Peyer's patch (tissue), 4 donors: ENCODE data around the gene TGFBR2.

Experiments used
- CTCF ChIP-seq, 6 experiments: fragments of 450-650 bp in 4 of 6; fragments of 200-600 bp in 2 of 6; sonication (generic) in 1 of 6; IDR thresholded peaks; one replicate each; pipeline ENCODE4 v1.5.1; 2017 to 2019; ENCODE audit warnings: antibody characterized with exemption in 6 of 6, mild to moderate bottlenecking in 3 of 6, moderate library complexity in 1 of 6
- POLR2A ChIP-seq, 2 donors: fragments of 450-650 bp; IDR thresholded peaks; one replicate each; pipeline ENCODE4 v1.5.1; 2017; ENCODE audit warnings: antibody characterized with exemption in 2 of 2, mild to moderate bottlenecking in 2 of 2, moderate library complexity in 2 of 2

DNA sequence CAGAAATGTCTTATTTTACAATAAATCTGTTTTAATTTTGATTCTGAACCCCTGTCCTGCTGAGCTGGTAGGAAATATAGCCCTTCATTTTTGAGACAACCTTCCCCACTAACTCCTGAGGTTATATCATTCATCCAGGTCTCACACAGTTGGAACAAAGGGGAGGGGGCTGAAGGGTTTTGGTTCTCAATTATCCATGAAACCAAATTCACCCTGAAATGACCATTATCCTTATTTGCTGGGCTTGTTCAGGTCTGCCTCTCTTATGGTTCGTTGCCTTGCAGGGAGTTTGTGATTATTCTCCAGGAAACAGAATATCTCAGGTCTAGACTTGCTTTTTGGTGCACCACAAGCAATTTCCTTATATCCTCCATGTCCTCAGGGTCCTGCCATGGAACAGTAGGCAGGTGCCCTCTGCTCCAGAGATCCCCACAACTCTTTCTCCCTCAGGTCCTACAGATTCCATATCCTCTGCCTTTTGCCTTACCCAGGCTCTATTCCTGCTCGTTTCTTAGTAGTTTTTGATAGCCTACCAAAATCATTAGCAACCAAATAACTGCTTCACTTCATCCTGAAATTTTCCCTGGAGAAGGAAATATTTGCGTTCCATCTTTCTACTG is 94.4 kb downstream of the TGFBR2 start:
- TF ChIP-seq CTCF (IDR thresholded peaks at IDR 0.05) (no peak), POLR2A (IDR thresholded peaks at IDR 0.05) (no peak)
